HepG2 (cell line): Measurements from ENCODE around the gene ZNF792. TPM values are rescaled to one million over a fixed set of nuclear protein-coding genes. Genes with fewer than 3 reads are reported as not detected.

Experiments used
- ATAC-seq: fragments of 200-7000 bp; cut with Tn5 transposase; 3 replicates; pipeline ENCODE4 v1.9.1; 2020; ENCODE audit warnings: mild to moderate bottlenecking, moderate library complexity
- BruUV-seq: library from RNA; stranded (reverse); fragments of 400-500 nt; replicated peaks from 2 replicates; lab custom pipeline; 2021; lab: Mats Ljungman, UMichigan
- CTCF ChIA-PET: fragments of 300-600 bp; formaldehyde crosslinking; extraction: SDS; loops from one replicate; lab custom pipeline; 2021; ENCODE audit warnings: low total read pairs, inconsistent platforms, low intra/inter-chr PET ratio; lab: Yijun Ruan, JAX
- POLR2A ChIA-PET: fragments of 350-600 bp; sonication (Branson Sonifier 250); formaldehyde crosslinking; loops from one replicate; lab custom pipeline; 2020; ENCODE audit warnings: antibody characterized with exemption, inconsistent platforms; lab: Yijun Ruan, JAX
- DNase-seq: peaks from one replicate; pipeline ENCODE4 v3.0.0-alpha.2; 2015; ENCODE audit warnings: low spot score
- FAIRE-seq: peaks from 3 replicates; lab custom pipeline; 2011; peaks lifted over from hg19 to GRCh38; lab: Jason Lieb, UNC
- H2AFZ ChIP-seq: one replicate; pipeline ENCODE4 v1.6.1; 2011; ENCODE audit warnings: low read length, inconsistent platforms
- H3K27ac ChIP-seq: fragments of 300-600 bp; 3 replicates; pipeline ENCODE4 v1.8.0; 2011; ENCODE audit warnings: mixed run types, mild to moderate bottlenecking, mixed read lengths, low read length, inconsistent platforms; ENCODE audit not compliant: insufficient read depth; ENCODE audit errors: extremely low read length
- H3K27me3 ChIP-seq, 2 experiments: fragments of 200-600 bp in 1 of 2; 2 replicates in 1 of 2; 3 replicates in 1 of 2; pipeline versions ENCODE4 v1.6.0 to v1.8.0; 2011; ENCODE audit warnings: low read length in 2 of 2, mild to moderate bottlenecking in 2 of 2, moderate library complexity in 2 of 2, inconsistent platforms in 1 of 2; ENCODE audit not compliant: insufficient read depth in 2 of 2, control insufficient read depth in 1 of 2
- H3K36me3 ChIP-seq, 2 experiments: fragments of 200-600 bp in 1 of 2; replicated peaks in 1 of 2; 2 replicates in 1 of 2; 3 replicates in 1 of 2; pipeline versions ENCODE4 v1.5.1 to v1.8.0; 2011; ENCODE audit warnings: low read length in 2 of 2, inconsistent platforms in 1 of 2; ENCODE audit not compliant: insufficient read depth in 2 of 2, control insufficient read depth in 1 of 2
- H3K4me1 ChIP-seq: 2 replicates; pipeline ENCODE4 v1.5.1; 2012; ENCODE audit warnings: low read length, inconsistent platforms; ENCODE audit not compliant: insufficient read depth
- H3K4me2 ChIP-seq: 2 replicates; pipeline ENCODE4 v1.6.0; 2011; ENCODE audit warnings: low read depth, low read length, inconsistent platforms
- H3K4me3 ChIP-seq, 3 experiments: fragments of 200-600 bp in 1 of 3; sonication (generic), shearing (Covaris generic) in 1 of 3; replicated peaks in 1 of 3; 2 replicates each; pipeline ENCODE4 v1.5.1; 2011 to 2016; ENCODE audit warnings: low read length in 3 of 3, inconsistent platforms in 2 of 3, low read depth in 2 of 3, mild to moderate bottlenecking in 2 of 3, control low read depth in 1 of 3, mixed read lengths in 1 of 3; ENCODE audit not compliant: insufficient read depth in 1 of 3
- H3K79me2 ChIP-seq: one replicate; pipeline ENCODE4 v1.6.1; 2011; ENCODE audit warnings: low read length, inconsistent platforms; ENCODE audit not compliant: insufficient read depth
- H3K9ac ChIP-seq: 2 replicates; pipeline ENCODE4 v1.6.0; 2011; ENCODE audit warnings: mild to moderate bottlenecking, low read depth, low read length, inconsistent platforms; ENCODE audit not compliant: insufficient read depth
- H3K9me3 ChIP-seq: 2 replicates; pipeline ENCODE4 v1.5.1; 2012; ENCODE audit warnings: mild to moderate bottlenecking, low read length
- H4K20me1 ChIP-seq: 2 replicates; pipeline ENCODE4 v1.6.0; 2011; ENCODE audit warnings: inconsistent platforms, mild to moderate bottlenecking, low read length, moderate library complexity; ENCODE audit not compliant: insufficient read depth
- CAMTA2 ChIP-seq: sonication (generic); formaldehyde crosslinking; IDR thresholded peaks from 2 replicates; pipeline ENCODE4 v1.4.0; 2020; ENCODE audit warnings: mild to moderate bottlenecking, missing genetic modification reagents, borderline replicate concordance
- CBX5 ChIP-seq: sonication (generic); formaldehyde crosslinking; IDR thresholded peaks from 2 replicates; pipeline ENCODE4 v1.4.0; 2020; ENCODE audit warnings: missing genetic modification reagents, borderline replicate concordance
- FOXA1 ChIP-seq, 2 experiments: fragments of 450-650 bp in 1 of 2; sonication (generic) in 1 of 2; formaldehyde crosslinking in 1 of 2; IDR thresholded peaks; 2 replicates each; pipeline versions ENCODE4 v1.4.0 to v1.6.1; 2016 to 2020; ENCODE audit warnings: missing genetic modification reagents in 1 of 2
- MTA1 ChIP-seq: sonication (generic); formaldehyde crosslinking; IDR thresholded peaks from 2 replicates; pipeline ENCODE4 v1.4.0; 2020; ENCODE audit warnings: missing genetic modification reagents, mild to moderate bottlenecking, borderline replicate concordance
- MYPOP ChIP-seq: sonication (generic); formaldehyde crosslinking; IDR thresholded peaks from 2 replicates; pipeline ENCODE4 v1.8.1; 2023; ENCODE audit warnings: mild to moderate bottlenecking, moderate library complexity, missing genetic modification reagents
- NR3C1 ChIP-seq: sonication (generic); formaldehyde crosslinking; IDR thresholded peaks from 2 replicates; pipeline ENCODE4 v1.4.0; 2020; ENCODE audit warnings: missing genetic modification reagents
- ZBTB20 ChIP-seq: sonication (generic); formaldehyde crosslinking; IDR thresholded peaks from 2 replicates; pipeline ENCODE4 v1.8.1; 2023; ENCODE audit warnings: missing genetic modification reagents, low read depth, mild to moderate bottlenecking, borderline replicate concordance
- ZBTB39 ChIP-seq: sonication (generic); formaldehyde crosslinking; IDR thresholded peaks from 2 replicates; pipeline ENCODE4 v1.5.0; 2020; ENCODE audit warnings: missing genetic modification reagents
- ZNF235 ChIP-seq: sonication (generic); formaldehyde crosslinking; IDR thresholded peaks from 2 replicates; pipeline ENCODE4 v1.8.1; 2023; ENCODE audit warnings: mild to moderate bottlenecking, missing genetic modification reagents, borderline replicate concordance
- ZNF24 ChIP-seq: fragments of 450-650 bp; IDR thresholded peaks from 2 replicates; pipeline ENCODE4 v1.6.1; 2017; ENCODE audit warnings: antibody characterized with exemption, mild to moderate bottlenecking
- ZNF296 ChIP-seq: sonication (generic); formaldehyde crosslinking; conservative IDR thresholded peaks from 2 replicates; pipeline ENCODE4 v1.5.0; 2020; ENCODE audit warnings: mild to moderate bottlenecking, missing genetic modification reagents
- ZNF335 ChIP-seq: sonication (generic); formaldehyde crosslinking; IDR thresholded peaks from 2 replicates; pipeline ENCODE4 v1.4.0; 2020; ENCODE audit warnings: missing genetic modification reagents
- WGBS: methylation state at CpG from one replicate; pipeline ENCODE4 v1.1.6; 2017; ENCODE audit warnings: low lambda C conversion rate; 5-methylcytosine and 5-hydroxymethylcytosine counted together
- in situ Hi-C: cut with HindIII; loops from 2 replicates; pipeline ENCODE4 v1.10.0; 2017; ENCODE audit warnings: low pct_unique_long_range_greater_than_20kb; ENCODE audit not compliant: extremely low pct_ligation_motif_present
- intact Hi-C: fragments of 100-400 bp; cut with micrococcal nuclease; formaldehyde crosslinking; loops from one replicate; pipeline ENCODE4 v1.10.0; 2022; ENCODE audit not compliant: unreplicated experiment
- polyA plus RNA-seq, 8 experiments: library from polyadenylated mRNA; depleted of rRNA in 3 of 8; stranded (reverse) in 7 of 8; unstranded in 1 of 8; fragments of >200 nt; fragmentation: Illumina TruSeq in 4 of 8; extraction: Trizol in 4 of 8; gene quantifications; 2 replicates each; pipeline versions ENCODE4 v1.2.1 to v1.2.3, GENCODE V29; 2011 to 2016; ENCODE audit warnings: low read depth in 4 of 8, missing spikeins in 1 of 8, mixed read lengths in 1 of 8; ENCODE audit not compliant: insufficient read depth in 1 of 8
- total RNA-seq, 5 experiments: library from RNA; depleted of rRNA; stranded (reverse); fragments of >200 nt; fragmentation: Illumina TruSeq; extraction: Trizol; gene quantifications; 2 replicates each; pipeline ENCODE4 v1.2.3, GENCODE V29; 2016; ENCODE audit warnings: low read depth in 1 of 5
- TF ChIP-seq, protein P1 (sequence below): fragments of 450-650 bp; IDR thresholded peaks from 2 replicates; pipeline ENCODE4 v1.6.1; 2016

ZNF792 gene
- total and polyA plus RNA-seq, 2 of the 13 experiments (the other 11 are each of a cell fraction or from before 2014, with no cell fraction given): 5.5 to 11.5 TPM

GRCh38 chr19:34953092-34953491 is 10.9 kb downstream of the ZNF792 start (continued):
- TF ChIP-seq MYPOP (CRISPR knock-in tag): no peak
- TF ChIP-seq, protein P1, sequence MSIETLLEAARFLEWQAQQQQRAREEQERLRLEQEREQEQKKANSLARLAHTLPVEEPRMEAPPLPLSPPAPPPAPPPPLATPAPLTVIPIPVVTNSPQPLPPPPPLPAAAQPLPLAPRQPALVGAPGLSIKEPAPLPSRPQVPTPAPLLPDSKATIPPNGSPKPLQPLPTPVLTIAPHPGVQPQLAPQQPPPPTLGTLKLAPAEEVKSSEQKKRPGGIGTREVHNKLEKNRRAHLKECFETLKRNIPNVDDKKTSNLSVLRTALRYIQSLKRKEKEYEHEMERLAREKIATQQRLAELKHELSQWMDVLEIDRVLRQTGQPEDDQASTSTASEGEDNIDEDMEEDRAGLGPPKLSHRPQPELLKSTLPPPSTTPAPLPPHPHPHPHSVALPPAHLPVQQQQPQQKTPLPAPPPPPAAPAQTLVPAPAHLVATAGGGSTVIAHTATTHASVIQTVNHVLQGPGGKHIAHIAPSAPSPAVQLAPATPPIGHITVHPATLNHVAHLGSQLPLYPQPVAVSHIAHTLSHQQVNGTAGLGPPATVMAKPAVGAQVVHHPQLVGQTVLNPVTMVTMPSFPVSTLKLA: no peak
- no peak for TF ChIP-seq ZBTB39 (CRISPR knock-in tag)

DNA sequence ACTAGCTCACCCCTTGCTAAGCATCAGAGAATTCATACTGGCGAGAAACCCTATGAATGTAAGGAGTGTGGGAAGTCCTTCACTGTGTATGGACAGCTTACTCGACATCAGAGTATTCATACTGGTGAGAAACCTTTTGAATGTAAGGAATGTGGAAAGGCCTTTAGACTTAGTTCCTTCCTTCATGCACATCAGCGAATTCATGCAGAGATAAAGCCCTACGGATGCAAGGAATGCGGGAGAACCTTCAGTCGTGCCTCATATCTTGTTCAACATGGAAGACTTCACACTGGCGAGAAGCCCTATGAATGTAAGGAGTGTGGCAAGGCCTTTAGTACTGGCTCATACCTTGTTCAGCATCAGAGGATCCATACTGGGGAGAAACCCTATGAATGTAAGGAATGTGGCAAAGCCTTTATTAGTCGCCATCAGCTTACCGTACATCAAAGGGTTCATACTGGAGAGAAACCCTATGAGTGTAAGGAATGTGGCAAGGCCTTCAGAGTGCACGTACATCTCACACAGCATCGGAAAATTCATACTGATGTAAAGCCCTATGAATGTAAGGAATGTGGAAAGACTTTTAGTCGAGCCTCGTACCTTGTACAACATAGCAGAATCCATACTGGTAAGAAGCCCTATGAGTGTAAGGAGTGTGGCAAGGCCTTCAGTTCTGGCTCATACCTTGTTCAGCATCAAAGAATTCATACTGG is 20.0 kb downstream of the ZNF792 start:
- Histone ChIP-seq H3K4me3 (no peak overlapping the region), H3K4me1 (no peaks in the 10 kb centered on the region), H2AFZ (no peak overlapping the region), H3K4me2 (no peak overlapping the region), H3K9ac (no peak overlapping the region), H3K27ac (no peak overlapping the region), H3K36me3 (peaks cover 6 to 7% of the 10 kb centered on the region in 2 experiments; a peak in 3 of 5 replicates), H3K79me2 (no peaks in the 10 kb centered on the region), H3K9me3 (peaks cover 13% of the 10 kb centered on the region; the same call in 1 of the 2 replicates), H4K20me1 (no peaks in the 10 kb centered on the region), H3K27me3 (no peaks in the 10 kb centered on the region)
- DNase-seq (no peak), ATAC-seq (no peak), FAIRE-seq (no peak)
- in situ Hi-C loops (no loop called here), intact Hi-C loops (no loop called here)
- WGBS: 97% methylated on average over 13 of the region's 13 CpGs
- POLR2A ChIA-PET: no interaction called here
- CTCF ChIA-PET: no interaction called here
- BruUV-seq: no TSS peak
- no peak for TF ChIP-seq FOXA1 (IDR thresholded peaks at IDR 0.05)
- TF ChIP-seq FOXA1 (CRISPR knock-in tag; IDR thresholded peaks at IDR 0.05): no peak
- TF ChIP-seq CBX5 (CRISPR knock-in tag): no peak
- TF ChIP-seq ZNF24: no peak
- no peak for TF ChIP-seq ZNF335 (CRISPR knock-in tag)
- no peak for TF ChIP-seq CAMTA2 (CRISPR knock-in tag)
- no peak for TF ChIP-seq ZNF235 (CRISPR knock-in tag)
- no peak for TF ChIP-seq ZBTB20 (CRISPR knock-in tag)
- no peak for TF ChIP-seq NR3C1
- TF ChIP-seq MTA1 (CRISPR knock-in tag): no peak
- TF ChIP-seq ZNF296 (CRISPR knock-in tag): no peak
